ENCODE data around the gene MED23. TPM values are rescaled to one million over a fixed set of nuclear protein-coding genes. Genes with fewer than 3 reads are reported as not detected.
"Not testable (repeated sequence)": the region's sequence is repeated elsewhere in the genome, so short reads cannot be mapped to it uniquely, and the experiment has no call there.

The MED23 gene
- polyA plus RNA-seq, 3 donors = 4.5 to 21.9 (median 7.9) TPM

GRCh38 chr6:131532580-131533039 lies 95.4 kb downstream of the MED23 start:
- no peaks in the 10 kb centered on the region for H3K27me3 ChIP-seq (ENCODE audit: control insufficient read depth in 2 of 2, insufficient read depth in 2 of 2, low read length in 2 of 2)
- H3K4me1 ChIP-seq (ENCODE audit: control insufficient read depth in 1 of 2, insufficient read depth in 2 of 2, low read length in 2 of 2) = no peaks in the 10 kb centered on the region
- no peaks in the 10 kb centered on the region for H3K79me2 ChIP-seq (ENCODE audit: insufficient read depth, low read length)
- peaks cover 0 to 5% (median 0%) of the 10 kb centered on the region in 7 donors for H3K9me3 Mint-ChIP-seq
- H3K27me3 Mint-ChIP-seq (ENCODE audit: low read depth in 3 of 3) = no peaks in the 10 kb centered on the region
- no peak for TF ChIP-seq CTCF (IDR thresholded peaks at IDR 0.05)
- no peak overlapping the region for H3K4me3 Mint-ChIP-seq
- H3K27ac Mint-ChIP-seq = no peak overlapping the region
- H3K4me3 ChIP-seq (replicated peaks in 1 of 3; ENCODE audit: low read depth in 2 of 3, low read length in 3 of 3) = no peak overlapping the region
- intact Hi-C loops (cut with micrococcal nuclease) = loop anchor here (5.0 to 10.0 kb wide), 2 partner anchors 328 to 645 kb away; no protein-coding TSS in a partner anchor
- no peak overlapping the region for H3K4me2 ChIP-seq (replicated peaks; ENCODE audit: extremely low read depth, low read length, poor library complexity, severe bottlenecking)
- H2AFZ ChIP-seq (ENCODE audit: insufficient read depth, low read depth, low read length, poor library complexity, severe bottlenecking) = no peak overlapping the region
- no peak for DNase-seq
- no peak overlapping the region for H3K27ac ChIP-seq (ENCODE audit: low read depth in 1 of 2, low read length in 2 of 2)
- no peaks in the 10 kb centered on the region for H3K36me3 ChIP-seq (replicated peaks in 1 of 2; ENCODE audit: control insufficient read depth in 1 of 2, insufficient read depth in 2 of 2, low read length in 2 of 2)
- no peak overlapping the region for H3K9ac ChIP-seq (ENCODE audit: insufficient read depth, low read length, poor library complexity, severe bottlenecking)
- peaks cover 8% of the 10 kb centered on the region for H3K4me1 Mint-ChIP-seq
- WGBS (ENCODE audit: insufficient coverage) = no CpG with 5 or more reads among the region's 3 CpGs
- no peaks in the 10 kb centered on the region for H3K9me3 ChIP-seq (replicated peaks in 1 of 2; ENCODE audit: control insufficient read depth in 1 of 2, insufficient read depth in 1 of 2, low read length in 2 of 2)
- no peaks in the 10 kb centered on the region for H3K36me3 Mint-ChIP-seq
- no peaks in the 10 kb centered on the region for H4K20me1 ChIP-seq (ENCODE audit: insufficient read depth, low read length)

GRCh38 chr6:131531681-131532080 lies 96.4 kb downstream of the MED23 start:
- H3K4me1 ChIP-seq (ENCODE audit: control insufficient read depth in 1 of 2, insufficient read depth in 2 of 2, low read length in 2 of 2); DNase-seq; H3K79me2 ChIP-seq (ENCODE audit: insufficient read depth, low read length); H2AFZ ChIP-seq (ENCODE audit: insufficient read depth, low read depth, low read length, poor library complexity, severe bottlenecking); H3K4me2 ChIP-seq (replicated peaks; ENCODE audit: extremely low read depth, low read length, poor library complexity, severe bottlenecking); H3K27me3 ChIP-seq (ENCODE audit: control insufficient read depth in 2 of 2, insufficient read depth in 2 of 2, low read length in 2 of 2); H3K9ac ChIP-seq (ENCODE audit: insufficient read depth, low read length, poor library complexity, severe bottlenecking); H3K36me3 ChIP-seq (replicated peaks in 1 of 2; ENCODE audit: control insufficient read depth in 1 of 2, insufficient read depth in 2 of 2, low read length in 2 of 2); H3K27ac Mint-ChIP-seq; H3K4me3 Mint-ChIP-seq; H3K9me3 ChIP-seq (replicated peaks in 1 of 2; ENCODE audit: control insufficient read depth in 1 of 2, insufficient read depth in 1 of 2, low read length in 2 of 2); H3K27me3 Mint-ChIP-seq (ENCODE audit: low read depth in 3 of 3); H3K9me3 Mint-ChIP-seq; H3K4me3 ChIP-seq (replicated peaks in 1 of 3; ENCODE audit: low read depth in 2 of 3, low read length in 3 of 3); H3K4me1 Mint-ChIP-seq; H4K20me1 ChIP-seq (ENCODE audit: insufficient read depth, low read length); H3K27ac ChIP-seq (ENCODE audit: low read depth in 1 of 2, low read length in 2 of 2); H3K36me3 Mint-ChIP-seq: not testable (repeated sequence)
- 98% methylated on average over 7 of the region's 12 CpGs for WGBS (ENCODE audit: insufficient coverage)
- intact Hi-C loops (cut with micrococcal nuclease) = loop anchor here (5.0 to 10.0 kb wide), 2 partner anchors 327 to 644 kb away; no protein-coding TSS in a partner anchor

GRCh38 chr6:131530936-131531335 lies 97.1 kb downstream of the MED23 start:
- not testable (repeated sequence) for DNase-seq; H3K4me3 Mint-ChIP-seq; H3K27me3 Mint-ChIP-seq (ENCODE audit: low read depth in 3 of 3); H3K27me3 ChIP-seq (ENCODE audit: control insufficient read depth in 2 of 2, insufficient read depth in 2 of 2, low read length in 2 of 2); H2AFZ ChIP-seq (ENCODE audit: insufficient read depth, low read depth, low read length, poor library complexity, severe bottlenecking); H3K79me2 ChIP-seq (ENCODE audit: insufficient read depth, low read length); H4K20me1 ChIP-seq (ENCODE audit: insufficient read depth, low read length); H3K9me3 ChIP-seq (replicated peaks in 1 of 2; ENCODE audit: control insufficient read depth in 1 of 2, insufficient read depth in 1 of 2, low read length in 2 of 2); H3K4me1 ChIP-seq (ENCODE audit: control insufficient read depth in 1 of 2, insufficient read depth in 2 of 2, low read length in 2 of 2); H3K27ac Mint-ChIP-seq; H3K36me3 ChIP-seq (replicated peaks in 1 of 2; ENCODE audit: control insufficient read depth in 1 of 2, insufficient read depth in 2 of 2, low read length in 2 of 2); H3K4me2 ChIP-seq (replicated peaks; ENCODE audit: extremely low read depth, low read length, poor library complexity, severe bottlenecking); H3K9me3 Mint-ChIP-seq; H3K36me3 Mint-ChIP-seq; H3K4me1 Mint-ChIP-seq; H3K27ac ChIP-seq (ENCODE audit: low read depth in 1 of 2, low read length in 2 of 2); H3K9ac ChIP-seq (ENCODE audit: insufficient read depth, low read length, poor library complexity, severe bottlenecking); H3K4me3 ChIP-seq (replicated peaks in 1 of 3; ENCODE audit: low read depth in 2 of 3, low read length in 3 of 3)
- WGBS (ENCODE audit: insufficient coverage) = 100% methylated on average over 2 of the region's 5 CpGs
- intact Hi-C loops (cut with micrococcal nuclease) = loop anchor here (5.0 to 10.0 kb wide), 2 partner anchors 326 to 644 kb away; no protein-coding TSS in a partner anchor
